T-helper 9 cell (primary cell): ENCODE measurements around the gene NEK11.

Experiments
- DNase-seq: peaks from one replicate; pipeline ENCODE4 v3.0.0-alpha.2; 2020

Gene NEK11

DNA sequence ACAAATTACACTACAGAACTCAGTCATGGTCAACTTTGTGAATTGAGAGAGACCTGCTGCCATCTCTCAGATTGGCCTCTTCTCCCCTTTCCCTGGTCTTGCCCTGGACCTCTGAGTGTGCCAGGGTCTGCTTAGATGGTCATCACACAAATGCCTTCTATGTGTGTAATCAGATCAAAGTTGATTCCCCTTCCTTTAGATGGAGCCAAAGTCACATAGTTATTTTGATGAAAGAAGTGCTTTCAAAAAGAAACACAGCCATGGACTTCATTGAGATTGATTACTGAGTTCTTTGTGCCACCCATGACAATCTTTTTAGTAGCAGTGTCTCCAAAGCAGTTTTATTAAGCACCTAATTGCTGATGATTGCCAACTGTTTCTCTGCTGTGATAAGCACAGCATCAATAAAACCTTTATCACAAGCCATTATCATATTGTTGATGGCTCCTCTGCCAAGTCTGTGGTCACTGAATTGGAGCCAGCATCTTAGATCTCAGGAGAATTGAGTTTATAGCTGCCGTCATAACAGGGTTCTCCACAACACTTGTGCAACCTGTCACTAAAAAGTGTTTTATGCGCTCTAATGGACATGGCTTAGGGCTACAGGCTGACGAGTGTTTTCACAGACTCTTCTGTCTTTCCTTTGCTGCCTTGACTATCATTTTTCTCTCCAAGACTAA is 205.2 kb downstream of the NEK11 start:
- no peak for DNase-seq

DNA sequence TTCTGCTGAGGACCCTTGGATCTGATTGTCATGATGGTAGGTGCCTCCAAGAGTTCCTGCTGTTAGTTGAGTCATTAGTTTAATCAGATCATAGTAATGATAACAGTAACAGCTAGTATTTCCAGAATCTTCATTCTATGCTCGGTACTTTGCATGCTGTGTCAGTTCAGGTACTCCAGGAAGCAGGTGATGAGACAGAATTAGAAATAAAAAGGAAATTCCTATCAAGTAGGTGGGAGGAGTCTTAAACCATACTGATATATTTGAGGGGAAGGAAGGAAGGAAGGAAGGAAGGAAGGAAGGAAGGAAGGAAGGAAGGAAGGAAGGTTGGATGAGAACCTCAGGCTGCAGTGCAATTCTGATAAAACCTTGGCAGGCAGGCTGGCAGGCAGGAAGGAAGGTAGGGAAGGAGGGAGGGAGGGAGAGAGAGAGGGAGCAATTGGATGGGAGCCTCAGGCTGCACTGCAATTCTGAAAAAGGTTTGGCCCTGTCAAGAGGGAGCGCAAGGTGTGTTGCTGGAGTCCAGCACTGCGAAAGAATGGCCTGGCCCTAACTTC is 206.1 kb downstream of the NEK11 start:
- no peak for DNase-seq

DNA sequence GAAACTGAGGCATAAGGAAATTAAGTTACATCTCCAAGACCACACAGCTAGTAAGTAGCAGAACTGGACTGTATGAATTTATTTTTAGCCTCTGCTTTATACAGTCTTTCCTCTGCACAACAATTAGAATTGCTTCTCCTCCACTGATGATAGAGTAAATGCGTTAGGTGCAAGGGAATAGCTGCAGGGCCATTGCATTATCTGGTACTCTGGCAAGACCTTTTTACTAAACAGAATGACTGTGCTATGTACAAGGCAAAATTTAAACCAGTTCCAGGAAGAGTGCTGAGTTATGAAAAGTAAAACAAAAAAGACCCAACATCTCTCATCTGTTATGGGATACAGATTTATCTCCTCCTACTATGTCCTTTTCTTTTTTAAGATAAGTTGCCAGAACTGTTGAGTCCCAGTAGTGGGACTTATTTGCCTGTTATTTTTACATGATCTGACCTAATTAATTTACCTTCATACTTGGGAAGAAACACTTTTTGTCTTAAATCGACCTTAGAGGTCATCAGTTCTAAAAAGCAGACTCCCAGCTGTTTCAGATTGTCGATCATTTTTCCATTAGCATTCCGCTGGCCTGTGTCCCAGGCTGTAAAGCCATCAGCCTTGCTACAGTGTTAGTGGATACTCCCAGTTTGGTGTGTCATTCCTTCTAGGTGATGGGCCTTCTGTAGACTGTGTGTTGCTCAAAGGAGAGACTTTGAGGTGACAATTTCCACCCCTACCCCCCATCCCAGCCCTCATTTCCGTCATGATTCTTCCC is 207.4 kb downstream of the NEK11 start:
- no peak for DNase-seq

DNA sequence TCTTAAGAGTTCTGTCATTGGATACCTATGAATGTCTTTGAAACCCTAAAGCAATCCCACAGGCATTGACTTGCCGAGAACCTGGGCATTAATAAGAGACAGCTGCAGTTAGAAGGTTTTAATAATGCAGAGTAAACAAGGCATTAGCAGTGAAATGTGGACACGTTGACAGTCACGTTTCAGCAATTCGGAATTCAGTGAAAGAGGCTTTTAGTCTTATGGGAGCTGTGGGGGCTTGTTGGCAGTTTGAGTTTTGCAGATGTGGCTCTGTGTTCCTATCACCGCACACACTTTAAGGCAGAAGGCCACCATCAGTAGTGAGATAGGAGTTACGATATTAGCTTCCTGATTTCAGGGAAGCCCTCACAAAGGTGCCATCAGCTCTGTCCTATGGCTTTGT is 209.7 kb downstream of the NEK11 start:
- no peak for DNase-seq

DNA sequence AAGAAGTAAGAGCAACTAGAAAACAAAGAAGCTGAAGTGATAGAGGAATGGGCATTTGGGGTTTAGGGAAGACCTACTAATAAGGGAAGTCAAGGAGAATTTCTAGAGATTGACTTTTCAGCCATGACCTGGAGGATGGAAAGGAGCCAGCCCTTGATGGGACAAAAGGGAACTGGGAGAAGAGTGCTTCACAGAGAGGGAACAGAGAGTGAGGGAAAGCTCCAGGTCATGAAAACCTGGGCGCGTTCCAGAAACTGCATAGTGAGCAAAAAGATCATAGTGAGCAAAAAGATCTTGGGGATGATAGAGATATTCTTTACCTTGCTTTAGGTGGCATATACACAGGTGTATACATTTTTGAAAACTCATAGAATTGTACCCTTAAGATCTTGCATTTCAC is 211.8 kb downstream of the NEK11 start:
- DNase-seq, result no peak

DNA sequence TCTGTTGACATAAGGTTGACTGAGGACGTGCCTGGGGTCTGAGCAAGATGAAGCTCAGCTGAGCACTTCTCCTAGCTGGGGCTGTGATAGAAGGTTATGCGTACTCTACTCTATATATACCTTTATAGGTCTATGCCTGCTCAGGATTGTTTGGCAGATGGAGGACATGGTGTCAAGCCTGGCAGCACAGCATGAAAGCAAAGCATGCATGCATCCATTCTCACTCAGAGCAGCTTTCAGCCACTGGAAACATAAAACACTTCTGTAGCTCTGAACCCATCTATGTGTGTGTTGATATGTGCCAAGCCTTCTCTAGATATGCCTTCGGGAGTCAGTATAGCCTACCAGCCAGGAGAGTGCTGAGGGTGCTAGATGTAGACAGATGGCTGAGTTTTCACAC is 212.6 kb downstream of the NEK11 start:
- no peak for DNase-seq

DNA sequence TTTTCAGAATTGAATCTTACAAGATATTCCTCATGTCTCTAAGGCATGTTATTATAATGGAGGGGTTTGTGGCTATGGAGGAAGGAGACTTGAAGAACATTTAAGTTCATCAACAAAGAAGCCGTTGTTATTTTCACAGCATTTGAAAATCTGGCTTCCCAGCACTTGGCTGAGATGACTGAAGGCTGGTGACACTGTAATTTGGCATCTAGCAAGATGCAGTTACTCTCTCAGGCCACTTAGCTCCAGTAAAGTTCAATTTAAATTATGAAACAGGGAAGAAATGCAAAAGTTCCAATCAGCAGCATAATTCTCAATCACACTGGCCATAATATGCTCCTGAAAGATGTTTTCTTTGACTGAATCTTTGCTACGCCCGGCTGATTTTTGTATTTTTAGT is 215.5 kb downstream of the NEK11 start:
- DNase-seq, result no peak

DNA sequence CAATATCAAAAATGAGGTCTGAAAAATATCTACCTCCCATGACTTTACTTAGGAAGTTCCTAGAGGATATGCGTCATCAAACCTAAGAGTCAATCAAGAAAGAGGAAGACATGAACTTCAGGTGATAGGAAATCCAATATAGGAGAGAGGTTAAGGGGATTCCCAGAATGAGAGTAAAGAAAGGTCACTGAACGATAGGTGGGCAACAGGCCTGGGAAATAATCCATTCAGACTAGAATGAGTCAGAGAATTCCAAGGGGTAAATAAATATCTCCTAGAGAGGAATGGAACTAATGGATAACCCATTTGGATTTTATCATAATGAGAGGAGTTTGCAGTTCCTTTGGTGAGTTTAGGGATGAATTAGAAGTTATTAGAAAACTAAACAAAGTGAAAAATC is 223.8 kb downstream of the NEK11 start:
- no peak for DNase-seq

DNA sequence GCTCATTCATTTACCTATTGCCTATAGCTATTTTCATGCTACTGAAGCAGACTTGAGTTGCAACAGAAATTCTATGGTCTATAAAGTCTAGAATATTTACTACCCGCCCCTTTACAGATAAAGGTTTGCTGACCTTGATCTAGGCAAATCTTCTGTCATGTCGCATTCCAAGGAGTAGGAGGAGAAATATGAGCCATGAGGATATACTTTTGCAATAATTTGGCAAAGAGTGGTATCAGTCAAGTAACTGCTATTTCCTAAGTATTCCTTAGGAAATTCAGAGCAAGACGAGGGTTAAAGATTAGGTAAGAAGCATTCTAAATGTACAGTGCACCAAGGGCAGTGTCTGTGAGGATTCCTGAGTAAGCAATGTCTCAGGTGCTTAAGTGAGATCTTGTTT is 233.8 kb downstream of the NEK11 start:
- DNase-seq, result no peak

DNA sequence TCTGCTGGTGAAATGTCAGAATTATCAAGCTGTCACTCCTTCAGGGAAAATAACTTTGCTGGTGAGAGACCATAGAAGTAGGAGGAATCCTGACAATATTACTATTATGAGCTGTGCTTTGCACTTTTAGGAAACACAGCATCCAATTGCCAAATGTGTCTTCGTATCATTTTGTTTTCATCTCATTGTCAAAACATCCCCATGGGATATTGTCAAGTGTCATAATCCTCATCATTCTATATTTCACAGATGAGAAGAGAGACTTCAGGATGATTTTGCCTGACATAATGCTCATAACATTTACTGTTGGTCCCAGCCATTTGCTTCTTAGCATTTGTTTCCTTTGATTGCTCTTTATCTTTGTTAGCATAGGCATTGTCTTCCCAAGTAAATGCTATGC is 234.4 kb downstream of the NEK11 start:
- no peak for DNase-seq

DNA sequence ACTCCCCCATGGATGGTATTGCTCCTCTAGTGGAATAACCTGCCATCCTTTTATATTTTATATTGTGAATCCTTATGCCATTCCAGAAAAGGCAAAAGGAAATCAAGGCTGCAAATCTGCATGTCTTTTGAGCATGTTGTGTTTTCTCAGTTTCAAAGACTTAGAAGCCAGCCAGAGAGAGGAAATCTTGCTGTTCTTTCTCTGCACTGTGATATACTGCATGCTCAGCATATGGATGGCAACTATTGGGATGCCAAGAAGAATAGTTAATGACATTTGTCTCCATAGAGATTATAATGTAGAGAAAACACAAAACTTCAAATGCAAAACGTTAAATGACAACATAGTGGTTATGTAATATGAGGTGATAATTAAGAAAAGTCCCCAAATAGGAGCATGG is 248.9 kb downstream of the NEK11 start:
- no peak for DNase-seq

DNA sequence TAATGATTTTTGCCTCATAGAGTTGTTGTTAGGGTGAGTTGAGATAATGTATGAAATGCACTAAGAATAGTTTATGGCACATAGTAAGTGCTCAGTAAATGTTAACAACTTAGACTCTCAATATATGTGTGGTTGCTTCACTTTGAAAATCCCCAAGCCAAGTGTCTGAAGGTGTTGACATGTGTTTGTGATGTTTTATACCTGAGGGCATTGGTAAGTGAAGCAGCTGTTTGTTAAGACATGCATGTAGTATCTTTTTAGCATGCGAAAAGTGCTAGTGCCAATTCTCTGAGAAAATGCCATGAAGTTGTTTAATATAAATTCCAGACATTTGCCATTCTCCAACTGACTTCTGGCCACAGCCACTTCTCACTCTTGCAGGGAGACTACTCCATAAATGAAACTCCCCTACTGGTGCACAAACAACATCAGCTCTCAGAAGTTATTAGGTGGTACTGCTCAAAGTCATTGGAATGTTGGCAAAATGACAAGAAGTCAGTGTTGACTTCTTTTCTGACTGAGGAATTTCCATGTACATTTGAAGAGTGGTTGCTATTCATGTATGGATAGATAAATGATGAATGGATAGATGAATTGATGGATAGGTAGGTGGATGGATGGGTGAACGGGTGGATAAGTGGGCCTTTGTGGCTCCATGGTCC is 251.3 kb downstream of the NEK11 start:
- no peak for DNase-seq

DNA sequence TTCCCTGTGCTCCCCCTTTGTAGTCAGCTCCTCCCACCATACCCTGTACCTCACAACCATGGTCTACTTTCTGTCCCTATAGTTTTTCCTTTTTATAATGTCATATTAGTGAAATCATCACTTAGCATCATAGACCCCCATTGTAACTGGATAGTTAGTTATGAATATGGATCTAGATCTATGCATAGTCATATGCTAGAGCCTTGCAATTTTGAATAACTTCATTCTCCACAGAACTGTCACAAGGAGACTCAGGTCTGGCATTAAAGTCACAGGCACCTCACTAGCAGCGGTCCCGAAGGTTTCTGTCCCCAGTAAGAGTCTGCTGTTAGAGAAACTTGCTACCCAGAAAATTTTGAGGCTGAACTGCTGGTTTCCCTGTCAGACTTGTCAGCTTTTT is 252.9 kb downstream of the NEK11 start:
- no peak for DNase-seq

DNA sequence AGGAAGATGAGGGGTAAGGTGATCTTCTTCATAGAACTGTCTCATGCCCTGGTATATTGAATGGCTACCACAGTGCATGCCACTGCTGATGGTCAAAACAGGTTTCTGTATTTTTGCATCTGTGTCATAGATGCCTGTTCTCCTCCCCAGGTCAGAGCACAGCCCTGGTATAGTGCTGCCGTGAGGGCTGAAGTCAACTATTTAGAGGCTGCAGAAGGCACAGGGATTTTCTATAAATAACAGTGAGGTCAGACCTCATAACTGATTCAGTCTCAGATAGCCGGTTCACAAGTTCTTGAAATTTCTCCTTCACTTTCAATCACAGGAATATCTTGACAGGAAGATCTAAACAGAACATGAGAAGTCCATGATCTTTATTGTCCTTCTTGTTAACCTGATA is 255.7 kb downstream of the NEK11 start:
- DNase-seq, result no peak

DNA sequence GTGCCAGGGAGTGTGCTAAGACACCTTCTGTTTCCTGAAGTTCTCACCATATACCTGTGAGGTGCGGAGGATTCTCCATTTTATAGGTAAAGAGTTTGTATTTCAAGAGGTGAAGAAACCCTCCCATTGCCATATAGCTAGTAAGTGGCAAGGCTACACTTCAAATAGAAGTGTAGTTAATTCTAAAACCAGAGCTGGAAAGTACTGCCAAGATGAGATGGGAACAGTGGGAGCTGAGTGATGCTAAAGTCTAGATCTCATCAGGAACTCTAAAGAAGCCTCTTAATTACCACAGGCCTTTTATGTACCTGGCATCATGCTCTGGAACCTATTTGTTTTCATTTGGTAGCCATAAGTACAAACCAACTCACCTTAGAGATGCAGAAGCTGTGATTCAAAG is 256.3 kb downstream of the NEK11 start:
- DNase-seq, result no peak

DNA sequence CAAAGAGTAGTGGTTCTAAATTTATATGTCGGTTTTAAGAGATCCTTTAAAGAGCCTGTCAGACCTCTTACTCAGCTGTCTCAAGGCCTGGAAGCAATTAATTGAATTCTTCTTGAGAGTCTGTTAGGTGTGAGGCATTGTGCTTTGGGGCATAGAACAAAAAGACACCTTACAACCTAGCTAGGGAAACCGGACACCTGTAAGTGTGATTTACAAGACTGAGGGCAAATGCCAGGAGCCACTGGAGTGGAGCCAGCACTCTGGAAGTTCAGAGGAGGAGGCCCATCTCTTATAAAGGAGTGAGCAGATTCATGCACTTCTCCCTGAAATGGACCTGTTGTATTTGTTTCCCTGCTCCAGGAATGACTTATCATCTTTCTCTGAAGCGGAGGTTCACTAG is 257.2 kb downstream of the NEK11 start:
- DNase-seq, result no peak

DNA sequence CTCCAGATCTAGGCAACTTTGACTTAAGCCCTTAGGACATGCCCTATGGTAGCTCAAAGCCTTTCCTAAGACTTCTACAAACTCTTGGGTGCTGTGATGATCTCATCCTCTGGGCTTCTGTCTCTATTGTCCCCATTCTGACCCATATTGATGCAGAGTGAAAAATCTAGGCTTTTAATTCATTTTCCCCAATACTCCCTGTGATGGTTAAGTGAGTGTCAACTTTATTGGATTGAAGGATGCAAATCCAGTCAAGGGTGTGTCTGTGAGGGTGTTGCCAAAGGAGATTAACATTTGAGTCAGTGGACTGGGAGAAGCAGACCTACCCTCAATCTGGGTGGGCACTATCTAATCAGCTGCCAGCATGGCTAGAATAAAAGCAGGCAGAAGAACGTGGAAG is 257.6 kb downstream of the NEK11 start:
- no peak for DNase-seq

DNA sequence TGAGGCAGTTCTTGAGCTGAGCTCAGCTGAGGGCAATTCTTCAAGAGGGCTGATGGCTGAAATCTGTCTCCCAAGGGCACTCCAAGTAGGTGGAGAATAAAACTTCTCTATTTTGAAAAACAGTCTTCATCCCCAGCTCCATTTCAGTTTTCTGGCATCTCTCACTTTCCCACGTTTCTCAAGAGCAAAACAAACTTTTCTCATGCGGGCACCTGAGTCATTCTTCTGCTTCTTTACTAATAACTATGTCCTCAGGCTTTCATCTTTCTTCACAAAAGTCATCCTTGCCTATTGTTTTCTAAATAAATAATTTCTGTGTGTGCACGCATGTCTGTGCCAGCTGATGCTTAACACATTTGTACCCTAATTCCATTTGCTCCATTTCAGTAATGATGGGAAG is 258.8 kb downstream of the NEK11 start:
- no peak for DNase-seq

DNA sequence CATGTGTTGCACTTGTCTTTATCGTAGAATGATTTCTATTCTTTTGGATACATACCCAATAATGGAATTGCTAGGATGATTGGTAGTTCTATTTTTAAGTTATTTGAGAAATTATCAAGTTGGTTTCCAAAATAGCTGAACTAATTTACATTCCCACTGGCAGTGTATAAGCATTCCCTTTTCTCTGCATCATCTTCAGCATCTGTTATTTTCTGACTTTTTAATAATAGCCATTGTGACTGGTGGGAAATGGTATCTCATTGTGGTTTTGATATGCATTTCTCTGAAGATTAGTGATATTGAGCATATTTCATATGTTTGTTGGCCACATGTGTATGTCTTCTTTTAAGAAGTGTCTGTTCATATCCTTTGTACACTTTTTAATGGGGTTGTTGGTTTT is 273.2 kb downstream of the NEK11 start:
- DNase-seq, result no peak

DNA sequence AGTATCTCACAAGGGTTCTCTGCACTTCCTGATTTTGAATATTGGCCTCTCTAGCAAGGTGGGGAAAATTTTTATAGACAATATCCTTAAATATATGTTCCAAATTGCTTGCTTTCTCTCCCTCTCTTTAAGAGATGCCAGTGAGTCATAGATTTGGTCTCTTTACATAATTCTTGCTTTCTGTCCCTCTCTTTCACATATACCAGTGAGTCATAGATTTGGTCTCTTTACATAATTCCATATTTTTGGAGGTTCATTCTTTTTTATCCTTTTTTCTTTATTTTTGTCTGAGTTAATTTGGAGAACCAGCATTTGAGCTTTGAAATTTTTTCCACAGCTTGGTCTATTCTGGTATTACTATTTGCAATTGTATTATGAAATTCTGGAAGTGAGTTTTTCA is 277.2 kb downstream of the NEK11 start:
- DNase-seq, result no peak

DNA sequence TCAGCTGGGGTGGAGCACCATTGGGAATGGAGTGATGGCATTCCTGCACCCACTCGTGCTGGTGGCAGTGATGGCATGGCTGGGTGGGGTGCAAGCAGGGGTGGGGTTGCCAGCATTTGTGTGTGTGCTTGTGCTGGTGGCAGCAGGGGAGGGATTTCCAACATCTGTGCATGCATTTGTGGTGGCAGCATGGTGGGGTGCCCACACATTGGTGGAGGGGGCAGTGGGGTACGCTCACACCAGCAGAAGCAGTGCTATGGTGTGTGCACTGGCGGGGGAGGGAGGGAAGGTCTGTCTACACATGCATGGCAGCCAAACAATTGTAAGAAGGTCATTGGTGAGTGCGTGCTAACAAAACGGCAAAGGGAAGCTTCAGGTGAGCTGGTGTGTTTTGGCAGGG is 278.2 kb downstream of the NEK11 start:
- no peak for DNase-seq

DNA sequence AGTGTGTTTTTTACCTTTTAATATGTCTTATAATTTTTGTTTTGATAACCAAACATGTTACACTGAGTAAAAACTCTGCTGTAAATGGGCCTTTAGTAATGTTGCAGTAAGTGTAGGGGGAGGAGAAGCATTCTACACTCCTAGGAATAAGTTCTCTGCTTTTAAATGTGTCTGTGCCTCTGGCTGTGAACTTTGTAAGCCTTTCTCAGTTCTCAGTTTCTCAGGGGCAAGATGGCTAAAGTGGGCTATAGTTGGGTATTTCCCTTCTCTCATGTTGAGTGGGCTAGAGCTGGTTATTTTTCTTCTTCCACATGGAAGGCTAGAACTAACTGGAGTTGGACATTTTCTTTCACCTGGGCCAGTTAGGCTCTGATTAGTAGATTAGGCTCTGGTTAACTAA is 279.6 kb downstream of the NEK11 start:
- DNase-seq, result no peak

DNA sequence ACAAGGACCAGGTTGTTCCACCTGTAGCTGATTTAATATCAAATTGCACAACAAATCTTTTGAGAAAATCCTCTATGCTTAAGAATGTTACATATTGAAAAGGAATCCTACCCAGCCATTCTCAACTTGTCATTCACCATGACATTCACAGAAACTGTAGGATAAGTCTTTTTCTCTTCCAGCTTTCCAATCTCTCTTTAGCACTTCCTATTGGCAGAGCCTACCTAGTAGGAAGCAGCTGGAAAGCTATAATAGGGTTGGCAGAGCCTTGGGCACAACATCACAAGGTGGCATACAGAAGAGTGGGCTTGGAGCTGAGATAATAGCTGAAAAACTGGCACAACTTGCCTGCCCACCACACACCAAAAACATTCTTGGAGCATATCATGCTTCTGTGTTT is 287.6 kb downstream of the NEK11 start:
- DNase-seq, result no peak

DNA sequence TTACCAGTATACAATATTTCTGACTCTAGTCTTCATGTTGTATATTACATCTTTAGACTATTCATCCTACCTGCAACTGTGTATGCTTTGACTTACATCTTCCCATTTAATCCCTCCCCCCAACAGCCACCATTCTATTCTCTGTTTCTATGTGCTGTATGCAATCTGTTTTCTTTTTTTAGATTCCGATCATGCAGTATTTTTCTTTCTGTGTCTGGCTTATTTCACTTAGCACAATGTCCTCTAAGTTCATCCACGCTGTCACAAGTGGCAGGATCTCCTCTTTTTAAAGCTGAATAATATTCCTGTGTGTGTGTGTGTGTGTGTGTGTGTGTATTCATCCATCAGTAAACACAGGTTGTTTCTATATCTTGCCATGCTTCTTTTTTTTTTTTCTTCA is 288.5 kb downstream of the NEK11 start:
- DNase-seq, result no peak
